Measurements from ENCODE around the gene SOX13. TPM values are rescaled to one million over a fixed set of nuclear protein-coding genes. Genes with fewer than 3 reads are reported as not detected.

Gene SOX13
- total and polyA plus RNA-seq, 5 donors = 9.4 to 17.9 (median 11.6) TPM

- no peak overlapping the region for H3K27ac ChIP-seq (ENCODE audit: low read length)
- H3K4me3 ChIP-seq (ENCODE audit: low read length) = no peak overlapping the region
- WGBS = 83% methylated on average over 5 of the region's 5 CpGs
- H3K4me1 ChIP-seq (ENCODE audit: control insufficient read depth, insufficient read depth, low read length) = peaks cover 8% of the 10 kb centered on the region
- no peak for ATAC-seq
- DNase-seq = no peak
- intact Hi-C loops (cut with DNase I) = no loop called here
- no peaks in the 10 kb centered on the region for H3K9me3 ChIP-seq (ENCODE audit: control insufficient read depth, low read length)
- H3K27me3 ChIP-seq (ENCODE audit: control insufficient read depth, insufficient read depth) = no peaks in the 10 kb centered on the region
Observed at GRCh38 chr1:204110894-204111633, 38.1 kb downstream of the SOX13 start.

- Histone ChIP-seq H3K27me3 (ENCODE audit: control insufficient read depth, insufficient read depth) (no peaks in the 10 kb centered on the region), H3K4me3 (ENCODE audit: low read length) (no peak overlapping the region), H3K9me3 (ENCODE audit: control insufficient read depth, low read length) (no peaks in the 10 kb centered on the region), H3K27ac (ENCODE audit: low read length) (no peak overlapping the region), H3K4me1 (ENCODE audit: control insufficient read depth, insufficient read depth, low read length) (peaks cover 4% of the 10 kb centered on the region)
- ATAC-seq (peak in 1 of 2 donors; percentile 29), DNase-seq (no peak)
- intact Hi-C loops (cut with DNase I) = no loop called here
- 83% methylated on average over 11 of the region's 11 CpGs for WGBS
Observed at GRCh38 chr1:204112876-204113730, 40.2 kb downstream of the SOX13 start.

GRCh38 chr1:204113896-204114295 is 41.0 kb downstream of the SOX13 start:
- no peak for ATAC-seq
- intact Hi-C loops (cut with DNase I) = no loop called here
- 77% methylated on average over 1 of the region's 1 CpG for WGBS
- no peak for DNase-seq
- Histone ChIP-seq H3K27me3 (ENCODE audit: control insufficient read depth, insufficient read depth) (no peaks in the 10 kb centered on the region), H3K27ac (ENCODE audit: low read length) (no peak overlapping the region), H3K4me1 (ENCODE audit: control insufficient read depth, insufficient read depth, low read length) (no peaks in the 10 kb centered on the region), H3K9me3 (ENCODE audit: control insufficient read depth, low read length) (no peaks in the 10 kb centered on the region), H3K4me3 (ENCODE audit: low read length) (no peak overlapping the region)

GRCh38 chr1:204114606-204115005 is 41.7 kb downstream of the SOX13 start:
- Histone ChIP-seq H3K4me1 (ENCODE audit: control insufficient read depth, insufficient read depth, low read length) (no peaks in the 10 kb centered on the region), H3K27me3 (ENCODE audit: control insufficient read depth, insufficient read depth) (no peaks in the 10 kb centered on the region), H3K9me3 (ENCODE audit: control insufficient read depth, low read length) (no peaks in the 10 kb centered on the region), H3K27ac (ENCODE audit: low read length) (no peak overlapping the region), H3K4me3 (ENCODE audit: low read length) (no peak overlapping the region)
- DNase-seq (peak in 1 of 3 donors; percentile 10), ATAC-seq (no peak)
- intact Hi-C loops (cut with DNase I) = no loop called here
- 90% methylated on average over 4 of the region's 4 CpGs for WGBS

GRCh38 chr1:204115116-204115515 is 42.2 kb downstream of the SOX13 start:
- no peaks in the 10 kb centered on the region for H3K27me3 ChIP-seq (ENCODE audit: control insufficient read depth, insufficient read depth)
- H3K9me3 ChIP-seq (ENCODE audit: control insufficient read depth, low read length) = no peaks in the 10 kb centered on the region
- no peak overlapping the region for H3K27ac ChIP-seq (ENCODE audit: low read length)
- 83% methylated on average over 4 of the region's 4 CpGs for WGBS
- H3K4me3 ChIP-seq (ENCODE audit: low read length) = no peak overlapping the region
- ATAC-seq = no peak
- DNase-seq = no peak
- intact Hi-C loops (cut with DNase I) = no loop called here
- no peaks in the 10 kb centered on the region for H3K4me1 ChIP-seq (ENCODE audit: control insufficient read depth, insufficient read depth, low read length)

- Histone ChIP-seq H3K27me3 (ENCODE audit: control insufficient read depth, insufficient read depth) (no peaks in the 10 kb centered on the region), H3K4me3 (ENCODE audit: low read length) (no peak overlapping the region), H3K9me3 (ENCODE audit: control insufficient read depth, low read length) (no peaks in the 10 kb centered on the region), H3K4me1 (ENCODE audit: control insufficient read depth, insufficient read depth, low read length) (no peaks in the 10 kb centered on the region), H3K27ac (ENCODE audit: low read length) (no peak overlapping the region)
- no peak for ATAC-seq
- no peak for DNase-seq
- intact Hi-C loops (cut with DNase I) = no loop called here
- WGBS = 93% methylated on average over 4 of the region's 4 CpGs
Observed at GRCh38 chr1:204116539-204116938, 43.6 kb downstream of the SOX13 start.

- intact Hi-C loops (cut with DNase I) = loop anchor here in 1 of 4 donors (2.0 kb wide), 1 partner anchor 45 kb away; no protein-coding TSS in a partner anchor
Observed at GRCh38 chr1:204121840-204122555, 49.1 kb downstream of the SOX13 start.

GRCh38 chr1:204123376-204123775 is 50.5 kb downstream of the SOX13 start:
- no peak for DNase-seq
- intact Hi-C loops (cut with DNase I) = loop anchor here in 1 of 4 donors (2.0 kb wide), 1 partner anchor 47 kb away; no protein-coding TSS in a partner anchor
- WGBS = 71% methylated on average over 9 of the region's 9 CpGs
- Histone ChIP-seq H3K4me3 (ENCODE audit: low read length) (no peak overlapping the region), H3K9me3 (ENCODE audit: control insufficient read depth, low read length) (no peaks in the 10 kb centered on the region), H3K27me3 (ENCODE audit: control insufficient read depth, insufficient read depth) (no peaks in the 10 kb centered on the region), H3K27ac (ENCODE audit: low read length) (no peak overlapping the region), H3K4me1 (ENCODE audit: control insufficient read depth, insufficient read depth, low read length) (peaks cover 4% of the 10 kb centered on the region)
- ATAC-seq = no peak

More at GRCh38 chr1:204121840-204122555, 49.1 kb downstream of the SOX13 start:
- Histone ChIP-seq H3K27me3 (ENCODE audit: control insufficient read depth, insufficient read depth) (no peaks in the 10 kb centered on the region), H3K27ac (ENCODE audit: low read length) (no peak overlapping the region), H3K9me3 (ENCODE audit: control insufficient read depth, low read length) (no peaks in the 10 kb centered on the region), H3K4me1 (ENCODE audit: control insufficient read depth, insufficient read depth, low read length) (peaks cover 3% of the 10 kb centered on the region), H3K4me3 (ENCODE audit: low read length) (no peak overlapping the region)
- no peak for DNase-seq
- 93% methylated on average over 17 of the region's 17 CpGs for WGBS
- no peak for ATAC-seq

GRCh38 chr1:204124639-204125038 is 51.7 kb downstream of the SOX13 start:
- intact Hi-C loops (cut with DNase I) = loop anchor here in 3 of 4 donors (5.0 kb wide), 3 partner anchors 52 to 262 kb away; partner anchors contain the start of genes SNRPE (in 1 of the 3) and SOX13 (in 1 of the 3)
- Histone ChIP-seq H3K27me3 (ENCODE audit: control insufficient read depth, insufficient read depth) (no peaks in the 10 kb centered on the region), H3K9me3 (ENCODE audit: control insufficient read depth, low read length) (no peaks in the 10 kb centered on the region), H3K4me1 (ENCODE audit: control insufficient read depth, insufficient read depth, low read length) (peaks cover 4% of the 10 kb centered on the region), H3K27ac (ENCODE audit: low read length) (no peak overlapping the region), H3K4me3 (ENCODE audit: low read length) (no peak overlapping the region)
- DNase-seq = no peak
- 92% methylated on average over 22 of the region's 22 CpGs for WGBS
- no peak for ATAC-seq

- ATAC-seq = no peak
- no peaks in the 10 kb centered on the region for H3K27me3 ChIP-seq (ENCODE audit: control insufficient read depth, insufficient read depth)
- H3K27ac ChIP-seq (ENCODE audit: low read length) = no peak overlapping the region
- DNase-seq = no peak
- no peak overlapping the region for H3K4me3 ChIP-seq (ENCODE audit: low read length)
- peaks cover 4% of the 10 kb centered on the region for H3K4me1 ChIP-seq (ENCODE audit: control insufficient read depth, insufficient read depth, low read length)
- intact Hi-C loops (cut with DNase I) = loop anchor here in 3 of 4 donors (5.0 kb wide), 3 partner anchors 54 to 264 kb away; partner anchors contain the start of genes SNRPE (in 1 of the 3) and SOX13 (in 1 of the 3)
- WGBS = 94% methylated on average over 18 of the region's 18 CpGs
- H3K9me3 ChIP-seq (ENCODE audit: control insufficient read depth, low read length) = no peaks in the 10 kb centered on the region
Observed at GRCh38 chr1:204125759-204126351, 52.9 kb downstream of the SOX13 start.

Measured in right cardiac atrium (tissue), 5 donors.